BE2C (cell line): ENCODE data around the gene MTCL1.
A peak's percentile ranks its signal among the peaks of the same experiment; 100 is the strongest.

ENCODE experiments used
- DNase-seq: peaks from one replicate; pipeline ENCODE4 v3.0.0-alpha.2; 2020
- H3K27me3 ChIP-seq: fragments of 250-450 bp; sonication (Bioruptor Pico); 2 replicates; pipeline ENCODE4 v1.5.1; 2020; ENCODE audit warnings: mild to moderate bottlenecking
- H3K36me3 ChIP-seq: fragments of 250-450 bp; sonication (Bioruptor Pico); 2 replicates; pipeline ENCODE4 v1.5.1; 2020; ENCODE audit warnings: mild to moderate bottlenecking
- H3K4me1 ChIP-seq: fragments of 250-450 bp; sonication (Bioruptor Pico); 2 replicates; pipeline ENCODE4 v1.5.1; 2020
- H3K4me3 ChIP-seq: 2 replicates; pipeline ENCODE4 v1.5.1; 2011; ENCODE audit warnings: low read depth, low read length
- H3K9me3 ChIP-seq: fragments of 250-450 bp; sonication (Bioruptor Pico); 2 replicates; pipeline ENCODE4 v1.5.1; 2020
- CTCF ChIP-seq: IDR thresholded peaks from 2 replicates; pipeline ENCODE4 v1.5.1; 2012; ENCODE audit warnings: mild to moderate bottlenecking, low read depth, low read length

The MTCL1 gene

DNA sequence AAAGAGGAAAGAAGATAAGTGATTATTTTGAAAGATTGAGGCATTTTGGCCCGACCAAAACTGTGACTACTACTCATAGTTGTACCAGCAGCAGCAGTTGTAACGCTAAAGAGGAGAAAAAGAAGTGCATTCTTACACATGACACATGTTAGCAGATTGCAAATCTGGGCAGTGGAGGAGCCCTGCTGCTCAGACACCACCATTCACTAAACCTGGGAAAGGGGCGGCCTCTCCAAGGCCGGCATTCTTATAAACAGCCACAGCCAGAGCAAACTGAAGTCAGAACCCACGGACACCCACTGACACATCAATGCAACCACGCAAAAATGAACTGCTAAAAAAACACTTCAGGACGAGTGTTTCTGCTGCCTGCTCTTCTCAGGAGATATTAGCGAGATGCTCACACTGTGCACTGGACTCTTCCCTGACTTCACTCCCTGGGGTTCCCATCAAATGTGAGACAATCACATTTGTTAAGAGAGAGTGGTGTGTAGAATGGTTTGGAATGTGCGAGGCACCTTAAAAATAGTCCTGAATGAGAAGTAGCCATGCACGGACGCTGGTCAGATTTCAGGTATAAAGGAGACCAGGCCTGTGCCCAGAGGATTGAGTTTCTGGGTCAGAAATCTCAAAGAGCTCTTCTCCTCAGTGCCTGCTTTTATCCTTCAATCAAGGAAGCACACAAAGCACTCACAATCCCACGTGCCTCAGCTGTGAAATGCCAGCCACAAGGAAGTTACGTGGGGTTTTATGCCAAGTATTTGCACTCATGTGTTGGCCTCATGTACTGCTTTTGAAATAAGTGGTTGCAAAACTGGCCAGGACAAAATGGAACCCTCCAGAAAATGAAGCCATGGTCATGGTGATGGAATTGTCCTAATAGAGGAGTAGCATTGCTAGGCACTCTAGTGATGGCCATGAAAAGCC lies 83.4 kb downstream of the MTCL1 start:
- H3K27me3 ChIP-seq, result no peaks in the 10 kb centered on the region
- H3K9me3 ChIP-seq, result no peaks in the 10 kb centered on the region
- H3K4me1 ChIP-seq, result peaks cover 25% of the 10 kb centered on the region
- TF ChIP-seq CTCF, result no peak
- no peaks in the 10 kb centered on the region; the same call in 1 of the 2 replicates for H3K36me3 ChIP-seq
- H3K4me3 ChIP-seq, result no peak overlapping the region
- DNase-seq, result no peak

- Histone ChIP-seq H3K4me3 (no peak overlapping the region), H3K9me3 (no peaks in the 10 kb centered on the region), H3K27me3 (no peaks in the 10 kb centered on the region), H3K4me1 (peaks cover 42% of the 10 kb centered on the region), H3K36me3 (no peaks in the 10 kb centered on the region; the same call in 1 of the 2 replicates)
- DNase-seq, result peak; percentile 39
- no peak for TF ChIP-seq CTCF
Observed at GRCh38 chr18:8791171-8791651, 85.9 kb downstream of the MTCL1 start.

DNA sequence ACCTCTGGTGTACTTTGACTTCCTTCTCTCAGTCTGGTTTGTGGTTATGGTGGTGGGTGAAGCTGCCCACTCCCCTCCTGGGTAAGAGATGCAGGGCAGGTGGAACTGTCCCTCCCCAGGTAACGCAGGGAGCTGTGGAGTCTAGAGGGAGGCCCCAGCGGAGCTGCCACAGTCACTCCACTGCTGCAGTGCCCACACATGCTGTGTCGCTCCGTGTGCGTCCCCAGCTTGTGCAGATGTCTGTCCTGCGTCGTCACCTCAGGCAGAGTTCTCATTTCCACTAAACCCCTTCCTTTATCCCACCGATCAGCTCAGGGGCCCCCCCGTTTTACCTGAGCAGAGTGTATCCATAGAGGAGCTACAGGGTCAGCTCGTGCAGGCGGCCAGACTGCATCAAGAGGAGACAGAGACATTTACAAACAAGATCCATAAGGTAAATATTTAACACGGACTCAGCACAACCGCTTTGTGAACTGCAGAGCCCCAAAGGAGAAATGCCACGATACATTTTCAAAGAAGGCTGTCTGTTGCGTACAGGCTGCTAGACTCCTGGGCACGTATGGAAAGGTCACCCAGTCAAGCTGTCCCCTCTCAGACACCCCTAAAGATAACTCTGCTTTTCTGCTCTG lies 87.4 kb downstream of the MTCL1 start:
- peaks cover 42% of the 10 kb centered on the region for H3K4me1 ChIP-seq
- DNase-seq, result no peak
- H3K4me3 ChIP-seq, result no peak overlapping the region; the same call in 1 of the 2 replicates

DNA sequence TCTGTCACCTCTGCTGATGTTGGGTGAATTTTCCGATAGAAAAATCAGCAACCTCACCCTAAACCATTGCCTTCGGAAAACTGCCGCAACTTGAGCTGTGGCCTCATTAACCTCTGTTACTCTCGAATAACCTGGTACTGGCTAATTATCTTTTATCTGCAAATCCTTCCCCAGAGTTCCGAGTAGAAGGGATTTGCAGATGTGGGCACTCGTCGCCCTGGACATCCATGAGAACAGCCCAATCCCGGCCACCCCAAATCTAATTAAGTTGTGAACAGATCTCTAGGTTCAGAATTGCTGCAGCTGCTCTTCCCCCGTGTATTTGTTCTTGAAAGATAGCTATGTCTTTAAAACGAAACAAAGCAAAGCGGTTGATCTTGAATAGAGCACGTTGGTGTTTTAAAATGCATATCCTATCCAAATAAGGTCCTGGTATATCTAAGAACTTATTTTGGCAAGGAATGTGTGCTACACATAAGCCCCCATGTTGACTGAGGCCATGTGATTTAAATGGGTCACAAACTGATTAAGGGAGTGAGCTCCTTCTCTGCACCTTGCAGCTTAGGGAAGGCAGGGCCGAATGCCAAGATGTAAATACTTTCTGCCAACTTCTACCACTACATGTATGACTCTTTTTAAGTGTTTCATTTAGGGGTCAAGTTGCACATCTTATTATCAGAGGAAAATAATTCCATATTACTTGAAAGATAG lies 88.2 kb downstream of the MTCL1 start:
- DNase-seq, result peak; percentile 58
- no peak for TF ChIP-seq CTCF
- H3K27me3 ChIP-seq, result no peaks in the 10 kb centered on the region
- H3K4me3 ChIP-seq, result peak overlapping the region; percentile 27
- peaks cover 4% of the 10 kb centered on the region; the same call in 1 of the 2 replicates for H3K36me3 ChIP-seq
- H3K9me3 ChIP-seq, result no peaks in the 10 kb centered on the region
- H3K4me1 ChIP-seq, result peaks cover 48% of the 10 kb centered on the region

More for the DNA sequence above, 87.4 kb downstream of the MTCL1 start:
- no peak for TF ChIP-seq CTCF
- no peaks in the 10 kb centered on the region for H3K9me3 ChIP-seq
- H3K36me3 ChIP-seq, result peaks cover 4% of the 10 kb centered on the region
- H3K27me3 ChIP-seq, result no peaks in the 10 kb centered on the region

DNA sequence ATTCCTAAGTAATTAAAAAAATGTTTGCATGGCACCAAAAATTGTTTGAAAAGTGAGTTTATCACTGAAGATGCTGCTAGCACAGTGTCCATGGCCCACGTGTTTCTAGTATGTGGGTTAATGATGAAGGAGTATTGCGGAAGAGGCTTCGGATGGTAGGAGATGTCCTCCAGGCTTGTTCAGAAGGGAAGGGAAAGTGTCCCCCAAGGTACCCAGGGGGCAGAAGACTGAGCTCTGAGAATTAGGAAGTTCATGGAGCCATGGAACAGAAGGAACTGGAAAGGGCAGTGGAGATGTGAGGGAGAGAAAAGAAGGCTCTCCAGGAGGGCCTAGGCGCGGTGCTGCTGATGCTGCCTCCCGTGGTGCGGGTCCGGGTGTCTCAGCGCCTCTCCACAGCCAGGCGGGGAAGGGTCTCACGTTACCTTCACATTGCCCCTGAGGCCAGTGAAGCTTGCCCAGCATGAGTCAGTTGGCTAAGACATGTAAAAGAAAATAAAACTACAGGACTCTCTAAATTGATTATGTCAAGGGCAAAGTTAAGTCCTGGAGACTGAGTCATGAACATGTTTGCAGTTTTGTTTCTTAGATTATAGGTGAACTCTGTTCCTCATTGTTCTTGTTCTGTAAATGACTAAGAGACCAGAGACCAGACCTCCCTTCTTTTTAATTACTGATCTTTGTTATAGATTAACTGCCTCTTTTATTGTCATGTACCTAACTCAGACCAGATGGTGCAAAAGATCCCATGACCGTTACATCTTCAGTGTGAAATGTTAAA lies 89.0 kb downstream of the MTCL1 start:
- H3K27me3 ChIP-seq, result no peaks in the 10 kb centered on the region
- H3K4me3 ChIP-seq, result no peak overlapping the region; the same call in 1 of the 2 replicates
- no peak for TF ChIP-seq CTCF
- DNase-seq, result peak; percentile 44
- H3K9me3 ChIP-seq, result no peaks in the 10 kb centered on the region
- peaks cover 52% of the 10 kb centered on the region for H3K4me1 ChIP-seq
- peaks cover 4% of the 10 kb centered on the region; the same call in 1 of the 2 replicates for H3K36me3 ChIP-seq
